GM12891 (cell line): ENCODE data around the gene AJUBA.

ENCODE experiments used
- POLR2A ChIP-seq: IDR thresholded peaks from 2 replicates; pipeline ENCODE4 v1.6.1; 2011; ENCODE audit warnings: low read depth, low read length, control low read depth
- POLR2AphosphoS5 ChIP-seq: IDR thresholded peaks from 2 replicates; pipeline ENCODE4 v1.6.1; 2011; ENCODE audit warnings: low read depth, low read length, control low read depth
- TAF1 ChIP-seq: IDR thresholded peaks from 2 replicates; pipeline ENCODE4 v1.6.1; 2011; ENCODE audit warnings: low read depth, low read length, control low read depth

DNA sequence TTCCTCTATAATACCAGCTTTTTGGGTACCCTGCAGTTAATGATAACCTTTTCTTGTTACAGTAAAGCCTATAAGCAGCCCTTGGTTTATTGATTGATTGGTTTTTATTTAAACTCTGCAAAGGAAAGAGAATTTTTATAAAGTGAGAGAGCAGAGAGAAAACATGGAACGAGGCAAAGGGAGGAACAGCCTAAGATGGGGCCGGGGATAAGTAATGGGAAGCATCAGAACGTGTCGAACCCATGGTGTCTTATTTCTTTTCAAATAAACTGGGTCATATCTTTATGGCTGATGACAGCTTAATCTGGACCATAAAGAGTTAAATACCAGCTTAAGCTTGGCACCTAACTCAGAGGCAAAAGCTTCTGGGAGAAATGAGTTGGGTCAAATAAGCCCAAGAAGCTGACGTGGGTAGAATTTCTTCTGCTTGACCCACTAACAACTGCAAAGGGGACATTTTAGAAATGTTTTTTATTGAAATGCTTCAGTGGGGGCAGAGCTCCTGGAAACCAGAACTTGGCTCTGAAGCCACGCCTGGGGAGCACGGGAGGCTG is 39.6 kb upstream of the AJUBA start:
- TF ChIP-seq TAF1 = no peak
- no peak for TF ChIP-seq POLR2A
- TF ChIP-seq POLR2AphosphoS5 = no peak
